Measurements from ENCODE around the gene TPST1.
"Not testable (repeated sequence)": the region's sequence is repeated elsewhere in the genome, so short reads cannot be mapped to it uniquely, and the experiment has no call there.

The TPST1 gene

GRCh38 chr7:66296557-66296956 lies 91.4 kb downstream of the TPST1 start:
- no peak for DNase-seq

GRCh38 chr7:66297579-66297978 lies 92.4 kb downstream of the TPST1 start:
- DNase-seq, result no peak

GRCh38 chr7:66301249-66301648 lies 96.1 kb downstream of the TPST1 start:
- DNase-seq, result no peak

- DNase-seq, result no peak
These were observed 96.6 kb downstream of the TPST1 start for GRCh38 chr7:66301737-66302136.

GRCh38 chr7:66303454-66304155 lies 98.5 kb downstream of the TPST1 start:
- DNase-seq, result no peak

- no peak for DNase-seq
These were observed 99.4 kb downstream of the TPST1 start for GRCh38 chr7:66304536-66304935.

GRCh38 chr7:66306243-66306642 lies 101.1 kb downstream of the TPST1 start:
- DNase-seq, result no peak

GRCh38 chr7:66307591-66308215 lies 102.6 kb downstream of the TPST1 start:
- DNase-seq, result no peak

GRCh38 chr7:66308411-66308810 lies 103.3 kb downstream of the TPST1 start:
- DNase-seq, result no peak

GRCh38 chr7:66310620-66311019 lies 105.5 kb downstream of the TPST1 start:
- no peak for DNase-seq

- DNase-seq, result no peak
These were observed 108.9 kb downstream of the TPST1 start for GRCh38 chr7:66313886-66314568.

GRCh38 chr7:66315192-66315591 lies 110.1 kb downstream of the TPST1 start:
- DNase-seq, result no peak

GRCh38 chr7:66319407-66319979 lies 114.4 kb downstream of the TPST1 start:
- DNase-seq, result no peak

- DNase-seq, result no peak
These were observed 116.1 kb downstream of the TPST1 start for GRCh38 chr7:66321283-66321682.

GRCh38 chr7:66323114-66323796 lies 118.1 kb downstream of the TPST1 start:
- DNase-seq, result no peak

- not testable (repeated sequence) for DNase-seq
These were observed 119.9 kb downstream of the TPST1 start for GRCh38 chr7:66324985-66325384.

- no peak for DNase-seq
These were observed 121.5 kb downstream of the TPST1 start for GRCh38 chr7:66326501-66327215.

GRCh38 chr7:66330961-66331360 lies 125.8 kb downstream of the TPST1 start:
- DNase-seq, result no peak

GRCh38 chr7:66331883-66332282 lies 126.7 kb downstream of the TPST1 start:
- DNase-seq, result no peak

GRCh38 chr7:66333443-66333842 lies 128.3 kb downstream of the TPST1 start:
- no peak for DNase-seq

- DNase-seq, result no peak
These were observed 130.2 kb downstream of the TPST1 start for GRCh38 chr7:66335318-66335717.

GRCh38 chr7:66336760-66337159 lies 131.6 kb downstream of the TPST1 start:
- no peak for DNase-seq

GRCh38 chr7:66339141-66339540 lies 134.0 kb downstream of the TPST1 start:
- no peak for DNase-seq
